Measurements from ENCODE around the gene KLHDC7B. TPM values are rescaled to one million over a fixed set of nuclear protein-coding genes. Genes with fewer than 3 reads are reported as not detected.

KLHDC7B gene
- total and polyA plus RNA-seq, 2 of the 13 experiments (the other 11 are each of a cell fraction or from before 2014, with no cell fraction given): 0.11 TPM; not detected in 1

- no peak for TF ChIP-seq BCLAF1 (IDR thresholded peaks at IDR 0.05)
- no peak for TF ChIP-seq ZBTB39 (CRISPR knock-in tag; IDR thresholded peaks at IDR 0.05)
- TF ChIP-seq ZNF557 (CRISPR knock-in tag; IDR thresholded peaks at IDR 0.05): no peak
- no peak for TF ChIP-seq ATRX (CRISPR knock-in tag; IDR thresholded peaks at IDR 0.05; ENCODE audit: borderline replicate concordance)
- TF ChIP-seq ZNF280B (CRISPR knock-in tag; IDR thresholded peaks at IDR 0.05; ENCODE audit: borderline replicate concordance): no peak
- TF ChIP-seq RORA (CRISPR knock-in tag; IDR thresholded peaks at IDR 0.05): no peak
- TF ChIP-seq ZNF235 (CRISPR knock-in tag; IDR thresholded peaks at IDR 0.05; ENCODE audit: borderline replicate concordance): no peak
- TF ChIP-seq MEIS1 (CRISPR knock-in tag; IDR thresholded peaks at IDR 0.05; ENCODE audit: borderline replicate concordance): peak; percentile 69; the same call in 1 of the 2 replicates
- peak; percentile 76 for TF ChIP-seq HOXA3 (CRISPR knock-in tag; IDR thresholded peaks at IDR 0.05)
- no peak for TF ChIP-seq ZNF318 (CRISPR knock-in tag; IDR thresholded peaks at IDR 0.05)
- TF ChIP-seq MEIS2 (CRISPR knock-in tag; IDR thresholded peaks at IDR 0.05): no peak
Measured at GRCh38 chr22:50562523-50563412, 17.1 kb downstream of the KLHDC7B start, which contains the start of gene SYCE3 (continued).
